ENCODE data around the gene PKP3. TPM values are rescaled to one million over a fixed set of nuclear protein-coding genes. Genes with fewer than 3 reads are reported as not detected.

Gene PKP3
- polyA plus RNA-seq, 1 of the 3 experiments (the other 2 are of a cell fraction), result 1.4 TPM

DNA sequence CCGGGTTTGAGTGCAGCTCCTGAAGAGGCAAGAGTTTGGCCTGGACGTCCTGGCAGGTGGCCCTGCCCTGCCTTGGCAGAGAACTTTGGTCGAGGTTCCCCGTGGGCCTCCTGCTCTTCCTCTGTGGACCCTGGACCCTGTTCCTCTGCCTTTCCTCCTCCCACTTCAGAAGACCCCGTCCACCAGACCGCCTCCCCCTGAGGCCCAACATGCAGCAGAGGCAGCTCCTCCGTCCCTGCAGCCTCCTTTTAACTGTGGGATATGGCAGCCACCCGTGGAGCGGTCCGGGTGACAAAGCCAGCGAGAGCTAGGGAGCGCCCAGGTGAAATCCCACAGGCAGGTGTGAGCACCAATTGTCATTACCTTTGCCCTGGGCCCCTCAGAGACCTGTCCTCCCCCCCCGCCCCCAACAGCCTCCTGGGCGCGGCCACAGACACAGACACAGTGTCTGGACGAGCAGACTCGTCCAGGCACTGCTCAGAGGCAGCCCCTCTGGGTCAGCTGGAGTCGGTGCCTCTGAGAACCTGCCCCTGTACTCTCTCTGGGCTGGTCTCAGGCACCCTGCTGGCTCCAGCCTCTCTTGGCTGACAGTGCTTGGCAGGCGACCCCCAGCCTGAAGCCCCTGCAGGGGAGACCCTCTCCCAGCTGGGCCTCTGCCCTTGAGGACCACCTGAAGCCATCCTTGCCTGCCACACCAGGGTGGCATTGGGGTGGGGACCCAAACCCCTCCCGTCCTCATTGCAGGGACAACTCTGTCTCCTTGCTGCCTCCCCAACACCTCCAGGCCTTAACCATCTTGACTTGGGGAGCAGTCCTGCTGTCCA lies 52.0 kb downstream of the PKP3 start:
- Histone ChIP-seq H3F3A (replicated peaks; ENCODE audit: insufficient read depth) (peaks cover 10% of the 10 kb centered on the region), H3K27ac (ENCODE audit: low read depth in 2 of 2, low read length in 1 of 2) (no peak overlapping the region), H3K4me2 (no peak overlapping the region), H3K9me2 (no peaks in the 10 kb centered on the region), H2AFZ (ENCODE audit: low read depth) (no peak overlapping the region), H3K27me3 (ENCODE audit: insufficient read depth) (peaks cover 3% of the 10 kb centered on the region; the same call in 1 of the 2 replicates), H3K4me1 (ENCODE audit: control insufficient read depth in 1 of 2, insufficient read depth in 2 of 2, low read depth in 1 of 2, low read length in 1 of 2) (peaks cover 0 to 26% of the 10 kb centered on the region in 2 experiments; a peak in 1 of 4 replicates), H3K79me2 (ENCODE audit: insufficient read depth) (peaks cover 20% of the 10 kb centered on the region), H3K4me3 (ENCODE audit: low read depth in 2 of 2, low read length in 1 of 2) (no peak overlapping the region), H3K9ac (no peak overlapping the region), H3K9me3 (no peaks in the 10 kb centered on the region), H3K36me3 (replicated peaks in 1 of 2; ENCODE audit: control insufficient read depth in 1 of 2, insufficient read depth in 2 of 2, low read length in 1 of 2) (no peaks in the 10 kb centered on the region), H4K20me1 (ENCODE audit: insufficient read depth) (no peaks in the 10 kb centered on the region)
- POLR2A ChIA-PET, result no interaction called here
- no peak for TF ChIP-seq MEF2A (IDR thresholded peaks at IDR 0.05; ENCODE audit: borderline replicate concordance, low read depth)
- WGBS (ENCODE audit: low lambda C conversion rate), result 86% methylated on average over 14 of the region's 20 CpGs
- CTCF ChIA-PET, result interaction anchor here (1.4 to 6.5 kb wide), 2 partner anchors 39 to 140 kb away, joined by 3 to 77 read pairs; no protein-coding TSS in a partner anchor
- no peak for DNase-seq

DNA sequence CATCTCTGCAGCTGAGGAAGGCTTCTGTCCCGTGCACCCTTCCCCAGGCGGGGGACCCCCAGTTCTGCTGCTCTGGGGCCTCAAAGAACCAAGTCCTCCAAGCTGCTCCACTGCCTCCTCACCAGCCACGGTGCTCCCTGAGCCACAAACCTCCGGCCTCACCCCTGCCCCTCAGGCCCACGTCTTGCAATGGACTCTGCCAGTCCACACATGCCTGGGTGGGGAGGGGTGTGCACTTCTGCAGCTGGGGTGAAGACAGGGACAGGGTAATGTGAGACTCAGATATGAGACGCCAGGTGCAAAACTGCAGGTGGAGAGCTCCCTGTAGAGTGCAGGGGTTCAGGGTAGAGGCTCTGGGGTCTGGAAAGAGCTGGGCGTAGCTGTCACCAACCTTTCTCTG lies 52.9 kb downstream of the PKP3 start:
- WGBS (ENCODE audit: low lambda C conversion rate), result 87% methylated on average over 7 of the region's 7 CpGs
- Histone ChIP-seq H3K9me3 (no peaks in the 10 kb centered on the region), H3K9ac (no peak overlapping the region), H3K4me2 (no peak overlapping the region), H3K27ac (ENCODE audit: low read depth in 2 of 2, low read length in 1 of 2) (no peak overlapping the region), H3K36me3 (replicated peaks in 1 of 2; ENCODE audit: control insufficient read depth in 1 of 2, insufficient read depth in 2 of 2, low read length in 1 of 2) (no peaks in the 10 kb centered on the region), H3K9me2 (no peaks in the 10 kb centered on the region), H3K4me3 (ENCODE audit: low read depth in 2 of 2, low read length in 1 of 2) (no peak overlapping the region), H4K20me1 (ENCODE audit: insufficient read depth) (peaks cover 8% of the 10 kb centered on the region), H3K79me2 (ENCODE audit: insufficient read depth) (peaks cover 29% of the 10 kb centered on the region), H3K4me1 (ENCODE audit: control insufficient read depth in 1 of 2, insufficient read depth in 2 of 2, low read depth in 1 of 2, low read length in 1 of 2) (peaks cover 6 to 33% of the 10 kb centered on the region in 2 experiments; a peak in 2 of 4 replicates), H2AFZ (ENCODE audit: low read depth) (no peak overlapping the region), H3F3A (replicated peaks; ENCODE audit: insufficient read depth) (peaks cover 10% of the 10 kb centered on the region), H3K27me3 (ENCODE audit: insufficient read depth) (no peaks in the 10 kb centered on the region)
- TF ChIP-seq GATA2 (CRISPR knock-in tag; IDR thresholded peaks at IDR 0.05) (no peak), RCOR1 (IDR thresholded peaks at IDR 0.05; ENCODE audit: low read length) (no peak), TCF12 (IDR thresholded peaks at IDR 0.05) (no peak), SMC3 (IDR thresholded peaks at IDR 0.05; ENCODE audit: low read depth, low read length) (no peak), JUND (IDR thresholded peaks at IDR 0.05) (no peak), NRF1 (IDR thresholded peaks at IDR 0.05; ENCODE audit: low read depth, low read length) (no peak), FOSL2 (IDR thresholded peaks at IDR 0.05; ENCODE audit: borderline replicate concordance, low read depth) (no peak), TAF1 (IDR thresholded peaks at IDR 0.05; ENCODE audit: borderline replicate concordance, low read depth, low read length) (no peak), TEAD4 (IDR thresholded peaks at IDR 0.05; ENCODE audit: borderline replicate concordance, insufficient read depth) (no peak), POLR2AphosphoS5 (IDR thresholded peaks at IDR 0.05; ENCODE audit: low read depth, low read length) (no peak)
- TF ChIP-seq, protein P1, sequence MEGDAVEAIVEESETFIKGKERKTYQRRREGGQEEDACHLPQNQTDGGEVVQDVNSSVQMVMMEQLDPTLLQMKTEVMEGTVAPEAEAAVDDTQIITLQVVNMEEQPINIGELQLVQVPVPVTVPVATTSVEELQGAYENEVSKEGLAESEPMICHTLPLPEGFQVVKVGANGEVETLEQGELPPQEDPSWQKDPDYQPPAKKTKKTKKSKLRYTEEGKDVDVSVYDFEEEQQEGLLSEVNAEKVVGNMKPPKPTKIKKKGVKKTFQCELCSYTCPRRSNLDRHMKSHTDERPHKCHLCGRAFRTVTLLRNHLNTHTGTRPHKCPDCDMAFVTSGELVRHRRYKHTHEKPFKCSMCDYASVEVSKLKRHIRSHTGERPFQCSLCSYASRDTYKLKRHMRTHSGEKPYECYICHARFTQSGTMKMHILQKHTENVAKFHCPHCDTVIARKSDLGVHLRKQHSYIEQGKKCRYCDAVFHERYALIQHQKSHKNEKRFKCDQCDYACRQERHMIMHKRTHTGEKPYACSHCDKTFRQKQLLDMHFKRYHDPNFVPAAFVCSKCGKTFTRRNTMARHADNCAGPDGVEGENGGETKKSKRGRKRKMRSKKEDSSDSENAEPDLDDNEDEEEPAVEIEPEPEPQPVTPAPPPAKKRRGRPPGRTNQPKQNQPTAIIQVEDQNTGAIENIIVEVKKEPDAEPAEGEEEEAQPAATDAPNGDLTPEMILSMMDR (IDR thresholded peaks at IDR 0.05), result no peak
- TF ChIP-seq, protein P2, sequence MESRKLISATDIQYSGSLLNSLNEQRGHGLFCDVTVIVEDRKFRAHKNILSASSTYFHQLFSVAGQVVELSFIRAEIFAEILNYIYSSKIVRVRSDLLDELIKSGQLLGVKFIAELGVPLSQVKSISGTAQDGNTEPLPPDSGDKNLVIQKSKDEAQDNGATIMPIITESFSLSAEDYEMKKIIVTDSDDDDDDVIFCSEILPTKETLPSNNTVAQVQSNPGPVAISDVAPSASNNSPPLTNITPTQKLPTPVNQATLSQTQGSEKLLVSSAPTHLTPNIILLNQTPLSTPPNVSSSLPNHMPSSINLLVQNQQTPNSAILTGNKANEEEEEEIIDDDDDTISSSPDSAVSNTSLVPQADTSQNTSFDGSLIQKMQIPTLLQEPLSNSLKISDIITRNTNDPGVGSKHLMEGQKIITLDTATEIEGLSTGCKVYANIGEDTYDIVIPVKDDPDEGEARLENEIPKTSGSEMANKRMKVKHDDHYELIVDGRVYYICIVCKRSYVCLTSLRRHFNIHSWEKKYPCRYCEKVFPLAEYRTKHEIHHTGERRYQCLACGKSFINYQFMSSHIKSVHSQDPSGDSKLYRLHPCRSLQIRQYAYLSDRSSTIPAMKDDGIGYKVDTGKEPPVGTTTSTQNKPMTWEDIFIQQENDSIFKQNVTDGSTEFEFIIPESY (IDR thresholded peaks at IDR 0.05; ENCODE audit: borderline replicate concordance, low read depth), result no peak
- ChIA-PET POLR2A (no interaction called here), CTCF (interaction anchor here (3.1 to 6.5 kb wide), 2 partner anchors 40 to 50 kb away, joined by 31 to 77 read pairs; no protein-coding TSS in a partner anchor)
- no peak for DNase-seq
